HG02981 (cell line): Measurements from ENCODE around the gene CDYL2.

Experiments used
- ATAC-seq: cut with Tn5 transposase; IDR thresholded peaks from one replicate; pipeline ENCODE4 v1.9.1; 2021; ENCODE audit warnings: mild to moderate bottlenecking, moderate library complexity; ENCODE audit not compliant: unreplicated experiment

The CDYL2 gene

GRCh38 chr16:80563066-80563465 lies 241.3 kb downstream of the CDYL2 start:
- no peak for ATAC-seq

DNA sequence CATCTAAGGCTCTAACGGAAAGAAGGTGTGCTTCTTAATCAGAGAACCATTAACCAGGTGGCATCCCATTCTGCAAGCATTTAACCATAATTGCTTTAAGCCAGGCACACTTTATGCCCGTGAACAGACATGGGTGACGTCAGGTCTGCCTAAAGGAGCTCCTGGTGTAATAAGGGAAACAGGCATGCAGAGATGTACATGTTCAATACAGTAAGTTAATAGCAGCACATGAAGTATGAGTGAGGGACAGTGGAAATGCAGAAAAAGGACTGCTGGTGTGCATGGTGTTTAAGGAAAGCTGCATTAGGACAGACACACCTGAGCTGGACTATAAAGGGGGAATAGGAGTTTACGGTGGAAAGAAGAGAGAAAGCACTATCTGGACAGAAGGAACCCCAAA lies 245.0 kb downstream of the CDYL2 start:
- no peak for ATAC-seq

GRCh38 chr16:80557037-80557436 lies 247.4 kb downstream of the CDYL2 start:
- no peak for ATAC-seq

- ATAC-seq, result no peak
Measured at GRCh38 chr16:80556481-80556880, 247.9 kb downstream of the CDYL2 start.

GRCh38 chr16:80554033-80554432 lies 250.4 kb downstream of the CDYL2 start:
- ATAC-seq, result no peak

DNA sequence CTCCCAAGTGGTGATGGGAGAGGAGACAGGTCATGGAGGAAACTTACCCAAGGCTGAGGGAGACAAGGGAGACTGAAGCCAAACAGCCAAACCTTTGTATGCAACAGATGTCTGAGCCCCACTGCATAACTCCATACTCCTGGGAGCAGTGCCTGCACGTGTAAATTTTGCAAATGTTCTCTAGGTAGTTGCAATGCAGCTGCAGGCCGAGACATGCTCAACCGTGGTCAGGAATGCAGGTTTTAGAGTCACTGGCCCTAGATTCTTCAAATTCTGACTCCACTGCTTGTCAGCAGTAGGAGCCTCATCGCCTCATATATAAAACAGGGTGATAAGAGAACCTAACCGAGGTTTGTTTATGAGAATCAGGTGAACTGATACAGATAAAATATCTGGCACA lies 252.1 kb downstream of the CDYL2 start:
- no peak for ATAC-seq
